SW 1271 (cell line): ENCODE measurements around the gene SPEM2.

Experiments used
- DNase-seq, 2 experiments: peaks; one replicate each; lab custom pipeline; 2025; lab: John Stamatoyannopoulos, UW

SPEM2 gene

GRCh38 chr17:7421186-7421585 is 4.2 kb upstream of the SPEM2 start:
- DNase-seq = no peak

DNA sequence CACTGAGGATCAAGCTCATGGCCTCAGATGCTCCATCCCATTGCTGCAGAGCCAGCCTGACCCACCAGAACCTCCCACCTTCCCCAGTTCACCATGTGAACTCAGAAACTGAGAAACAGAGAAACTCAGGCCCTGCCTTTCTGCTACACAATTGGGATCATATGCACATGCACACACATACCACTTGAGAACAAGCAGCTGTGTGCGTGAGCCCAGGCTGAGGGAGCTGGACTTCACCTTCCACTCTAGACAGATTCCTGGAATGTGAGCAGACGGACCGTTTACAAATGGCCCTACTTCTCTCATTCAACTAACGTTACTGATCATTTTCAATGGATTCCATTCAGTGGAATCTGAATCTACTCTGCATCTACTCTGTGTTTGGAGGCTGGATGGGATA is 1.7 kb upstream of the SPEM2 start:
- no peak for DNase-seq

DNA sequence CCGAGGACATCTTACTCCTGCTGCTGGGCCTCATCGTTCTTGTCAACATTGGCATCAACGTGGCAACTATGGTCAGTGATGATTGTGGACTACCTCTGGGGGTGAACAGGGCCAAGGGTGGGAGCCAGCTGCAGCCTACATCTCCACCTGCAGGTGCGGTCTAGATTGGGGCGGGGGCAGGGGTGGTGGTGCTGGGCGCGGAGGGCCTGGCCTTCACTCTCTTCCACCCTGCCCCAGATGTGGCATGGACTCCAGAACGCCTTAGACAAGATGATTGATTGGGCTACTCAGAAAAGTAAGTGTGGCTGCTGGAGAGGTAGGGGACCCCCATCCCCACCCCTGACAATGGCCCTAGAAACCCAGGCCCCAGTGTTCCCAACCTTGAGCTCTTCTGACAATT is 340 bp downstream of the SPEM2 start:
- no peak for DNase-seq

DNA sequence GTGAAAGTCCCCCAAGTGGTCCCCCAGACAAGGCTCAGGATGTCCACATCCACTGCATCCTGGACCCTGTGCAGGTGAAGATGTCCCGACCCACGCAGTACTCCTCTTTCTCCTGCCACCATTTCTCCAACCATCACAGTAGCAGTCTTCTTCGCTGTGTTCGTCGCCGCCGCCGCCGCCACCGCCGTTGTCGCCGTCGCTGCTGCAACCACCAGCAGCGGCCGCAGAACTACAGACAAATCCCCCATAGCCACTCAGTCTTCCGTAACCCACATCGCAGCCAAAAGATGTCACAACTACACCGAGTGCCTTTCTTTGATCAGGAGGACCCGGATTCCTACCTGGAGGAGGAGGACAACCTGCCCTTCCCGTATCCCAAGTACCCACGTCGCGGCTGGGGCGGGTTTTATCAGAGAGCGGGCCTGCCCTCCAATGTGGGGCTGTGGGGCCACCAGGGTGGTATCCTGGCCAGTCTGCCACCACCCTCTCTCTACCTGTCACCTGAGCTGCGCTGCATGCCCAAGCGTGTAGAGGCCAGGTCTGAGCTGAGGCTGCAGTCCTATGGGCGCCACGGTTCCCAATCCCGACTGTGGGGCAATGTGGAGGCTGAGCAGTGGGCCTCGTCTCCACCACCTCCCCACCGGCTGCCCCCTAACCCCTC is 917 bp downstream of the SPEM2 start:
- no peak for DNase-seq

DNA sequence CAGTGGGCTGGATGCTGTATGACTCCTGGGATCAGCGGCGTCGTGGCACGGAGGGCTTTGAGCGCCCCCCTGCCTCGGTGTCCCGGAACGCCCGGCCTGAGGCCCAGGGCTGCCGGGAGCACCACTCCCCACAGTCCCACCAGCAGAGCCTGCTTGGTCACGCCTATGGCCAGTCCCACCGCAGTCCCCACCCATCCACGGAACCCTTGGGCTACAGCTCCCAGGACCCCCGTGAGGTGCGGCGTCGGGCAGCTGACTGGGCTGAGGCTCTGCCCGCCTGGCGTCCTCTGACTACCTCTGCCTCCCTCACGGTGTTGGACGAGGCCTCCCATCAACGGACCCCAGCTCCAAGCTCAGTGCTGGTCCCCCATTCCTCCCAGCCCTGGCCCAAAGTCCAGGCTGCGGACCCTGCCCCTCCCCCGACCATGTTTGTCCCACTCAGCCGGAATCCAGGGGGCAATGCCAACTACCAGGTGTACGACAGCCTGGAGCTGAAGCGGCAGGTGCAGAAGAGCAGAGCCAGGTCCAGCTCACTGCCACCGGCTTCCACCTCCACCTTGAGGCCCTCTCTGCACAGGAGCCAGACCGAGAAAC is 1.6 kb downstream of the SPEM2 start:
- DNase-seq = no peak

GRCh38 chr17:7427549-7427948 is 2.1 kb downstream of the SPEM2 start:
- DNase-seq = no peak

- no peak for DNase-seq
Observed at GRCh38 chr17:7428557-7428956, 3.1 kb downstream of the SPEM2 start, which contains the start of gene SPEM3. TSS of gene SPEM3 (plus strand) at chr17:7428857. CDS start at chr17:7428903, 46 bp downstream.

DNA sequence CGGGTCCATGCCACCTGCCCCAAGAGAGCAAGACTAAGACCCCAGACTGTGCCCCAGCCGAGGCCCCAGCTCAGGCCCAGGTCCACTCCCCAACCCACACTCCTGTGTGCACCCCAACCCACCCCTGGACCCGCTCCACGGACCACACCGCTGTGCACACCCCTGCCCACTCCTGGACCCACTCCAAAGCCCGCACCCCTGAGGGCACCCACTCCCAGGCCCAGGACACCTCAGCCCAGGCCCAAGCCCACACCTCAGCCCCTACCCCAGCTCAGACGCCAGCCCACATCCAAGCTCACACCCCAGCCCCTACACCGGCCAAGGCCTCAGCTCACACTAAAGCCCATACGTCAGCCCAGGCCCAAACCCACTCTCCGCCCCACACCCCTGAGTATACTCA is 4.3 kb downstream of the SPEM2 start:
- no peak for DNase-seq

DNA sequence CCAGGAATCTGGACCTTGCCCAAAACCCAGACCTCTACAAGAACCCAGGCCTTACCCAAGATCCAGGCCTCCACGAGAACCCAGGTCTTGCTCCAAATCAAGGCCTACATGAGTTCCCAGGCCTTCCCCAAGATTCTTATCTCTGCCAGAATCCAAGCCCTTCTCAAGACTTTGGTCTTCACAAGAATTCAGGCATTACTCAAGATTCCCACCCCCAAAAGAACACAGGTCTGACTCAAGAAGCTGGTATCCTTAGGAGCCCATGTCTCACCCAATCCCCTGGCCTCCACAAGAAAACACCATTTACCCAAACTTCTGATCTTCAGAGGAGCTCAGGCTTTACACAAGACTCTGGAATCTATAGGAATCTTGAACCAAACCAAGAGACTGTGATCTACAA is 5.8 kb downstream of the SPEM2 start:
- no peak for DNase-seq

- no peak for DNase-seq
Observed at GRCh38 chr17:7432296-7432695, 6.9 kb downstream of the SPEM2 start.

- DNase-seq = no peak
Observed at GRCh38 chr17:7435676-7436555, 10.5 kb downstream of the SPEM2 start.

DNA sequence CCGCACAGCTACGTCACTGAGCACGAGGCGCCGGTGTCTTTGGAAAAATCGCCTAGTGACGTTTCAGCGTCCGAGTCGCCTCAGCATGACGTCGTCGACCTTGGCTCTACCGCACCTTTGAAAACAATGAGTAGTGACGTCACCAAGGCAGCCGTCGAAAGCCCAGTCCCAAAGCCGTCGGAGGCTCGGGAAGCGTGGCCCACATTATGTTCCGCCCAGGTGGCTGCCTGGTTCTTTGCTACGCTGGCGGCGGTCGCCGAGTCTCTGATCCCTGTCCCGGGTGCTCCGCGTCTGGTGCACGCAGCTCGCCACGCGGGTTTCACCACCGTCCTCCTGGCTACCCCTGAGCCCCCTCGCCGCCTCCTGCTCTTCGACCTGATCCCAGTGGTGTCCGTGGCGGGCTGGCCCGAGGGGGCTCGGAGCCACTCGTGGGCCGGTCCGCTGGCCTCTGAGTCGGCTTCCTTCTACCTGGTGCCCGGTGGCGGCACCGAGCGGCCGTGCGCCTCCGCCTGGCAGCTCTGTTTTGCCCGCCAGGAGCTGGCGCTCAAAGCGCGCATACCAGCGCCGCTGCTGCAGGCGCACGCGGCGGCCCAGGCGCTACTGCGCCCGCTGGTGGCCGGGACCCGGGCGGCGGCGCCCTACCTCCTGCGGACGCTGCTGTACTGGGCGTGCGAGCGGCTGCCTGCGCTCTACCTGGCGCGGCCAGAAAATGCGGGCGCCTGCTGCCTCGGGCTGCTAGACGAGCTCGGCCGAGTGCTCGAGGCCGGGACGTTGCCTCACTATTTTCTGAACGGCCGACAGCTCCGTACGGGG is 11.3 kb downstream of the SPEM2 start:
- peak; percentile 31 to 74 for DNase-seq

GRCh38 chr17:7437369-7437863 is 12.0 kb downstream of the SPEM2 start:
- no peak for DNase-seq

DNA sequence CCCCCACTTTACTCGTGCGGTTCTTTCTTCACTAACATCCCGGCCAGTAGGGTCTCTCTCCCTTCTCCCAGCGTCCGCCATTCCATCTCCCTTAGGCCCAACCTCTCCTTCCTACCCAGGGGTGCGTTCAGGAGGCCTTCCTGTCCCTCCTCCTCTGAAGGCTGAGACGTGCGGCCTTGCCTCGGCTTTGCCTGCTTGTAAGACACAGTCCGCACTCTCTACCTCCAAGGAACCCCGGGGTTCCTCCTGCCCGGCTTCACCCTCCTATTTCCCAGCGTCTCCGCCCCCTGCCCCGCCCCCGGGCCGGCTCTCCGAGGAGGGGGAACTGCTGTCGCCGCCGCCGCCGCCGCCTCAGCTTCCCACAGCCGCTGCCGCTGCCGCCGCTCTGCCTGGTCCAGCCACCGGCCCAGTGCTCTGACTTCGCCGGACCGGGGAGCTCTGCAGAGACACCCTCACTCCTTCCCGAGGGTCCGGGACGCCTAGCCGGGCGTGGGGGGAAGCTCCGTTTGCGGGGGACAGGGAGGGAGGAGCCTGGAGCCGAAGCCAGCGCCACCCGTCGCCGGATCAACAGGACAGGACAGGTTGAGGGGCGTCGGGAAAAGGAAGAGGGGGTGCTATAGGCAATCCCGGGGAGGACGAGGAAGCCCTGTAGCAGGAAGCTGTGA is 12.7 kb downstream of the SPEM2 start:
- DNase-seq = peak in 1 of 2 experiments; percentile 17

DNA sequence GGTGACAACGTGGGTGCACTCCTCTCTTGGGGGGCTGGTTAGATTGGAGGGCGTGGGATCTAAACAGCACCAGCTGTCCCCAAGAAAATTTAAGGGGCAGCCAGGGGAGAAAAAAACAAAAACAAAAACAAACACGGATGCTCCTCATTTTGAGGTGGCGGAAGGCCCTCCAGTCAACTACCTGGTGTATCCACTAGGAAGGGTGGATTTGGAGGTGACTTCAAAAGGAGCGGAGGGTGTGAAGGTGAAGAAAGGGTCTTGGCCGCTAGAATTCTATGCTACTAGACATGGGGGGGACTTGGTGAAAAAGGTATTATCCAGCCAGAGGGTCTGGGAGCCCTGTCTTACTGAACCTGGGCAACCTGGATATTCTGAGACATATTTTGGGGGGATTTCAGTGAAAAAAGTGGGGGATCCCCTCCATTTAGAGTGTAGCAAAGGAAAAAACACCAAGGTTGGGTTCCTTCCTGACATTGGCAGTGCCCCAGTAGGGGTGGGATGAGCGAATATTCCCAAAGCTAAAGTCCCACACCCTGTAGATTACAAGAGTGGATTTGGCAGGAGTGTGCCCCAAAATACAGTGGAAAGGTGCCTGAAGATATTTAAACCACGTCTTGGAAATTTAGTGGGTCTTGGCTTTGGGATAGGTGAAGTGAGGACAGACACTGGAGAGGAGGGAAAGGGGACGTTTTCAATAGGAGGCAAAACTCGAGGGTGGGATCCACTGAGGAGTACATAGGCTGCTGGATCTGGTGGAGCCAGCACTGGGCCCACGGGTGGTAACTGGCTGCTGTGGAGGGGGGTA is 13.4 kb downstream of the SPEM2 start:
- no peak for DNase-seq

DNA sequence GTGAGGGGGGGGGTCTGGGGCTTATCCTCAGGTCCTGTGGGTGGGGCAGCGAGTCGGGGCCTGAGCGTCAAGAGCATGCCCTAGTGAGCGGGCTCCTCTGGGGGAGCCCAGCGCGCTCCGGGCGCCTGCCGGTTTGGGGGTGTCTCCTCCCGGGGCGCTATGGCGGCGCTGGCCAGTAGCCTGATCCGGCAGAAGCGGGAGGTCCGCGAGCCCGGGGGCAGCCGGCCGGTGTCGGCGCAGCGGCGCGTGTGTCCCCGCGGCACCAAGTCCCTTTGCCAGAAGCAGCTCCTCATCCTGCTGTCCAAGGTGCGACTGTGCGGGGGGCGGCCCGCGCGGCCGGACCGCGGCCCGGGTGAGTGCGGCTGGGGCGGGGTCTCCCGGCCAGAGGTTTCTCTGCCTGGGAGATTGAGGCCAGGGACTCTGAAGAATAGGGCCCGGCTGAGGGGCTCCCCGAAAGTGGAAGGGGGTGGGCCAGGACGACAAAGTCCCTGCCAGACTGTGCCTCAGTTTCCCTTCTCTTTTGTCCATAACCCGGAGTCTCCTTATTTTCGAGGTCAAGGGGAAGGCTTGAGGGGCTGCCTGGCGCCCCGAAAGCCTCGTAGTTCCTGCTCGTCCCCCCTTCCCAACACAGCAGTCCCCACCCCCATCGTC is 14.2 kb downstream of the SPEM2 start, which contains the start of gene FGF11:
TSS of gene FGF11 (plus strand) at position 51 of the 651 bp plus-strand sequence. CDS start at position 160, 109 bp downstream.
- DNase-seq = no peak

GRCh38 chr17:7440113-7440833 is 14.9 kb downstream of the SPEM2 start:
- no peak for DNase-seq

DNA sequence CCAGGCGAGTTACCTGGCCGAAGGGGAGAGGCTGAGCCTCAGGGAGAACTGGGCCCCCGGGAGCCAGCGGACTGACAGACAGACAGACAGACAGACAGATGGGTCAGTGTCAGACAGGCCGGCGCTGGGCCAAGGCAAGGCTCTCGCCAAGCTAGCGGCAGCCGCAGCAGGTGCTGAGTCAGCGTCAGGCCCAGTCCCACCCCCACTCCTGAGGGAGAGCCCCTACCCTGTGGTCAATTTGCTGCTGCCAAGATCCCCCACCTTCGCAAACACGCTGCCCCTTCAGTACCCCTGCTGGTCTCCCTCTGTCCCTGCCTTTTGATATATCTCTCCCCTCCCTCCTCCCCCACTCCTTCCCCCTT is 15.4 kb downstream of the SPEM2 start:
- DNase-seq = no peak

DNA sequence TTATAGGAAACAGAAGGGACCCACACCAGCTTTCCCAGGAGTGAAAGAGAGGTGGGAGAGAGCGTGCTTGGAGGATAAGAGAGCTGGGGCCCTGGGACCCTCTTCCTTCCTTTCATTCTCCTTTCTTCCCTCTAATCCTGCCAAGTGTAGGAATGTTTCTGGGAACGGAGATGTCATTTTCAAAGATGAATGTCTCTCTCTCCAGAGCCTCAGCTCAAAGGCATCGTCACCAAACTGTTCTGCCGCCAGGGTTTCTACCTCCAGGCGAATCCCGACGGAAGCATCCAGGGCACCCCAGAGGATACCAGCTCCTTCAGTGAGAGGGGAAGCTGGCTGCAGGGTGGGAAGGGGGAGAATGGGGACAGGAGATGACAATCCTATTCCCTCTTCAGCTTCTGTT is 15.8 kb downstream of the SPEM2 start:
- DNase-seq = no peak
